ENCODE measurements around the gene ZNF665.
"Not testable (repeated sequence)": the region's sequence is repeated elsewhere in the genome, so short reads cannot be mapped to it uniquely, and the experiment has no call there.

The ZNF665 gene

DNA sequence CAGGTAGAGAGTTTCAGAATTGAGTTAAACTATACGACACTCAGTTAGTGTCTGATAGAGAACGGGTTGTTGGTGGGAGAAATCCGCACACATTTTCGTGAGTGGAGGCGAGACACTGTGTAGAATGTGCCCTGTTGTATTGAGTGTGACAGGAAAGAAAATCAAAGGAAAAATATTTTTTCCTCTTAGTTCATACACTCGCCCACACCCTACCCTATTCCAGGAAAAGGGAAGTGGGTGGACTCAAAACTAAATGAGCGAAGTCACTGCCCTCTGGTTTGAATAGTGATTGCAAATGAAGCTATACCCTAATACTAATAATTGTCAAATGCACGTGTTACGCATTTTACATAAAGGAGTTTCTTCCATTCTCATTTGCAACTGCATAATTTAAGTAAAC is 36.3 kb downstream of the ZNF665 start:
- no peak for FAIRE-seq

DNA sequence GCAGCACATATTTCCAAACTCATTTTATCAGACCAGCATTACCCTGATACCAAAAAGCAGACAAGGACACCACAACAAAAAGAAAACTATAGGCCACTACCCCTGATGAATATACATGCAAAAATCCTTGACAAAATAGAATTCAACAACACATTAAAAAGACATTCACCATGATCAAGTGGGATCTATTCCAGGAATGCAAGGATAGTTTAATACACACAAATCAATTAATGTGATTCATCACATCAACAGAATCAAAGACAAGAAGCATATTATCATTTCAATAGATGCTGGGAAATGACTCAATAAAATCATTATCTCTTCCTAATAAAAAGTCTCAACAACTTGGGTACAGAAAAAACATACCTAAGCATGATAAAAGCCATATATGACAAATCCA is 45.5 kb downstream of the ZNF665 start:
- no peak for FAIRE-seq

DNA sequence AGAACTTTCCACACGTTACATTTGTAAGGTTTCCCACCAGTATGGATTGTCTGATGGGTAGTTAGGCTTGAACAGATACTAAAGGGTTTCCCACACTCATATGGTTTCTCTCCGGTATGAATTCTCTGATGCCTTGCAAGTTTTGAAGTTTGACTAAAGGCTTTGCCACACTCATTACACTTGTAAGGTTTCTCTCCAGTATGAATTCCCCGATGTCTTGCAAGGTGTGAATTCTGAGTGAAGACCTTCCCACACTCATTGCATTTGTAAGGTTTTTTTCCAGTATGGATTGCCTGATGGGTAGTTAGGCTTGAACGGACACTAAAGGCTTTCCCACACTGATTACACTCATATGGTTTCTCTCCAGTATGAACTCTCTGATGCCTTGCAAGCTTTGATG is 52.8 kb downstream of the ZNF665 start:
- no peak for FAIRE-seq

DNA sequence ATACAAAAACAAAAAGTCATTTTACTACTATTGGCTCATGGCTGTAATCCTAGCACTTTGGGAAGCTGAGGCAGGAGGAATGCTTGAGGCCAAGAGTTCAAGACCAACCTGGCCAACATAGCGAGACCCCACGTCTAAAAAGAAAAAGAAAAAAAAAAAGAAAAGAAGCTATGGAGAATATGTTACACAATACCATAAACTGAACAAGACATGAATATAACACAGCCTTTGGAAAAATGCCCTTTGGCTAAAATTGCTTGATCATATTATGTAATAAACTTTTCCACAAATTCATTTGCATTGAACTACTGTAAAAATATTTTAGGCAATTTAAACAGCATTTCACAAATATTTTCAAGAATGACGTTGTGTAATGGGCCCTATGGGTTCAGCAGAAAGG is 56.7 kb downstream of the ZNF665 start:
- FAIRE-seq = no peak

DNA sequence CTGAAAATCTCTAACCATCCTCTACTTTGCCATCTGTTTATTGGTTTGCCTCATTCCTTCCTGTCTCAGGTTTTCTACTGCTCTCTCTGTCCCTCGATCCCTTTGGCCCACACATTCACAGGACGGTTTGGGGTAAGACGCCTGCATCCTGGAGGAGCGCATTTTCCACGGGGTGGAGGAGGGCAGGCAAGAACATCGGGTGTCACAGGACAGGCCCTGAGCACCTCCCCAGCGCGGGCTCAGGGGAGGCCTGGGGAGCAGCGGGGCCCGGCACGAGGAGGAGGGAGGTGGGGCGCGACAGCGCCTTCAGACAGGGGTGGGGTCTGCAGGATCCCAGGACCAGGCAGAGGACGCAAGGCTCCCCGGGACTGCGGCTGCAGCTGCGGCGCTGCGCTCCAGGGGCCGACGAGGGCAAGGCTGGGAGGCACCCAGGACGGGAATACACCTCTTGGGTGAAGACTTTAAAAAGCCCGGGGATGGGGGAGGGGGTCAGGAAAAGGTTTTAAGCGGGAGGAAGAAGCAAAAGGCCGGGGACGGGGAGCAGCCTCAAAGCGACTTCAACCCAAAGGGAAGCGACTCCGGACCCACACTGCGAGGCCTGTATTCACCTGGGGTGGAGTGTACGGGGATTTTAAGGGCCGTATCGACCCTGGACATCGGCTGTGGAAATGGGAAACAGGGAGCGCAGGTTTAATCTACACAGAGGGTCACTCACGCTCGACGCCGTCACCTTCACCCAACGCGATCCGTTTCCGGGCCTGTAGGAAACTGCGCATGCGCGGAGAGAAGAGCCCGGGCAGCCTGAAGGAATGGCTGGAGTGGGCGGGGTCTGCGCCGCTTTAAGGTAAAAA is 60.8 kb downstream of the ZNF665 start, which contains the start of gene ZNF415:
Gene ZNF415 (minus strand): TSS at position 770 of the 851 bp plus-strand sequence. CDS start 10,234 bp downstream, outside the sequence.
- FAIRE-seq = peak; percentile 74

DNA sequence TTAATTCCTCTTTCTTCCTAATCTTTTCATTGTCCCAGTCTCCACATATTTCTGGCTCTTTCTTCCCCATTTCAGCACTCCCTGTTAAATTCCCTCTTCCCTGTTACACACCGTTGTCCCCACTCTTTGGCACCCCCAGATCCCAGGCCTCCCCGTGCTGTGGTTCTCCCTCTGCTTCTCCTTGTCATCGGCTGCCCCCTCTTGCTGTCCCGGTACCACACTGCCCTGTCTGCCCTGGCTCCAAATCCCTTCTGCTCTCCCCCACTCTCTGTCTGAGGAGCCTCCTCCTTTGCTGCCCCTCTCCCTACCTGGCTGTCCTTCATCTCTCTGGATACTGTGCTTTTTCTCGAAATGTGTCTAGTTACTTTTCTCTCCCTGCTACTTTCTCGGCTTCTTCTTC is 61.4 kb downstream of the ZNF665 start:
- FAIRE-seq = no peak

DNA sequence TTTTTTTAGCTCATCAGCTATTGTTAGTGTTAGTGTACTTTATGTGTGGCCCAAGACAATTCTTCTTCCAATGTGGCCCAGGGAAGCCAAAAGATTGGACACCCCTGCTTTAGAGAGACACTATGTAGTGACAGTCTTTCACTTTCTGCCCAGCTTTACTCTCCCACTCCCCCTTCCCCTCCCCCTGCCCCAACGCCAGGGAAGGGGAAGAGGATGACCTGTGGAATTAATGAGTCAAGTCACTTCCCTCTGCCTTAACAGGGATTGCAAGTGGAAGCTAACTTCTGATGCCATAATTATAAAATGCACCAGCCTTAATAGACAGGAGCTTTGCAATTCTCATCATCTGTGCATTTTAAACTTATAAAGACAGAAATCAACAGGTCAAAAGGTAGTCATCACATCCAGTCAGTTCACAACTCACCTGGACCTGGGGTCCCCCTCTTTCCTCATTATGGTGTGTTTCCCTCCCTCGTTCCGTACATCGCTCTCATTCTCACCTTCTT is 62.0 kb downstream of the ZNF665 start:
- no peak for FAIRE-seq

DNA sequence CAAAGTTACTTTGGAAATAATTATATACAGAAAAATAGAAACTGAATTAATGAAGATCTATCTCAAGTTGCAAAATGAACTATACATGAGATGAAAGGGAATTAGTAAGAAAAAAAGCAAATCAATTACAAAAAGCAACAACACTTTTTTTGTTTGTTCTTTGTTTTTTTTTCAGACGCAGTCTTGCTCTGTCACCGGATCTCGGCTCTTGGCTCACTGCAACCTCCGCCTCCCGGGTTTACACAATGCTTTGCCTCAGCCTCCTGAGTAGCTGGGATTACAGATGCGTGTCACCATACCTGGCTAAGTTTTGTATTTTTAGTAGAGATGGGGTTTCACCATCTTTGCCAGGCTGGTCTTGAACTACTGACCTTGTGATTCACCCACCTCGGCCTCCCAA is 62.7 kb downstream of the ZNF665 start:
- no peak for FAIRE-seq

DNA sequence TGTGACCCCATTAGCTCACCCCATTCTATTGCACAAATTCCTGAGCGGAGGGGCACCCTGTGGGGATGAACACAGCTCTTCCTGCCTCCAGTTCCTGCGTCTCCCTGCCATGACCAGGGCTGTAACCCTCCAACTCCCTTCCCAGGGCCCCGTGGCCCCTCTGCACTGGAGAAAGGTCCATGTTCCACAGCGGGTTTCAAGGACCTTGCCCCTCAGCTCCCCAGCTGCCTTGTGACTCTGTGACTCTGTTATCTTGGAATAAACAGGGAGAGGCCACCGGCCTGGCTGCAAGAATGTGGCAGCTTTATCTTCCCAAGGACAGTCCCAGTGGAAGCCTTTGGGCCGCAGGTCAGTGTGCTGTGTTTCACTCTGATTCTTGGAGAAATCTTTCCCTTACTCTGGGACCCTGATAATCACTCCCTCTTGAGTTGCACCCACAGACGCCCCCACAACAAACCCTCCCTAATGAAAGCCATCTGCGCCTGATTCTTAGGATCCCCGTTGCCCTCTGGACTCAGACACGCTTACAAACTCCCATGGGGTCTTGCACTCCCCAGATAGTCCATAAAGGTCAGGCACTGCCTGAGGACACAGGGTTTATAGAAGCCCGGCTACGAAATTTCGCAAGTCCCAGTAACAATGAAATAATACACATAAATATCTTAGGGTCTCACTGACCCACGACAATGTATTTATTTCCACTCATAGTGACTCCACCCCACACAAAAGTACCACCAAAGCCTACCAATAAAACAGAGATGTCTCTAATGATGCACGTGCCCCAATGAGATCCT is 66.2 kb downstream of the ZNF665 start:
- FAIRE-seq = not testable (repeated sequence)

DNA sequence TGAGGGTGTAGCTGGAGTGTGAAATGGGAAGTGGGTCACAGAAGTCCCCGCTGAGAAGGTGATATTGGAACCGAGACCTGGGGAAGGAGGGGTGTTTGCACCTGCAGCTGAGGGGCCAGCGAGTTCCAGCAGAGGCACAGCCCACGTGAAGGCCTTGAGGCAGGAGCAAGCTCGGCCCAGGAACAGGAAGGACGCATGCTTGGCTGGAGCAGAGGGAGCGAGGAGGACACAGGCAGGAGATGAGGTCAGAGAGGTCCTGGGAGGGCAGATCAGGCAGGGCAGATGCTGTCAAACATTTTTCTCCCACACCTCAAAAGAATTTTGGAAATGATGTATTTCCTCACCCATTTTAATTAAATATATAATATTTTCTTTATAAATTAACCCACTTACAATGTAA is 69.8 kb downstream of the ZNF665 start:
- no peak for FAIRE-seq

All from islet of Langerhans (tissue), 1 donor.